Uterus (tissue), 4 donors: ENCODE data around the gene ZC3H18. TPM values are rescaled to one million over a fixed set of nuclear protein-coding genes. Genes with fewer than 3 reads are reported as not detected.

Experiments used
- DNase-seq, 2 donors: peaks; one replicate each; pipeline ENCODE4 v3.0.0-alpha.2; 2019 to 2020
- H3K27ac ChIP-seq, 2 donors: fragments of 200-600 bp; sonication (generic); 1 replicate in 1 of 2; 2 replicates in 1 of 2; pipeline ENCODE4 v1.5.1; 2016 to 2018
- H3K27me3 ChIP-seq, 2 donors: fragments of 200-600 bp; sonication (generic); one replicate each; pipeline ENCODE4 v1.5.1; 2018 to 2019; ENCODE audit warnings: control low read depth in 1 of 2
- H3K36me3 ChIP-seq, 2 donors: fragments of 200-600 bp; sonication (generic); one replicate each; pipeline ENCODE4 v1.5.1; 2019; ENCODE audit warnings: control low read depth in 1 of 2
- H3K4me1 ChIP-seq, 2 donors: fragments of 200-600 bp; sonication (generic); one replicate each; pipeline ENCODE4 v1.5.1; 2018 to 2019; ENCODE audit warnings: control low read depth in 1 of 2
- H3K4me3 ChIP-seq, 2 donors: fragments of 200-600 bp; sonication (generic); 1 replicate in 1 of 2; 2 replicates in 1 of 2; pipeline ENCODE4 v1.5.1; 2018 to 2019; ENCODE audit warnings: mild to moderate bottlenecking in 1 of 2
- H3K9me3 ChIP-seq, 2 donors: fragments of 200-600 bp; sonication (generic); one replicate each; pipeline ENCODE4 v1.5.1; 2019; ENCODE audit warnings: control low read depth in 1 of 2
- CTCF ChIP-seq, 4 experiments: fragments of 200-600 bp in 2 of 4; fragments of 450-650 bp in 2 of 4; sonication (generic) in 2 of 4; IDR thresholded peaks; one replicate each; pipeline ENCODE4 v1.5.1; 2016 to 2019; ENCODE audit warnings: antibody characterized with exemption in 4 of 4, mild to moderate bottlenecking in 2 of 4, moderate library complexity in 1 of 4
- POLR2A ChIP-seq, 2 donors: fragments of 450-650 bp; IDR thresholded peaks; one replicate each; pipeline ENCODE4 v1.6.1; 2016; ENCODE audit warnings: antibody characterized with exemption in 2 of 2, mild to moderate bottlenecking in 1 of 2, moderate library complexity in 1 of 2
- intact Hi-C: fragments of 100-400 bp; cut with DNase I; formaldehyde crosslinking; loops from one replicate; pipeline ENCODE4 v1.15.1; 2023; ENCODE audit warnings: low total_unique reads
- total RNA-seq, 4 donors: library from RNA; depleted of rRNA in 3 of 4; stranded (reverse); fragments of >200 nt in 3 of 4; gene quantifications; one replicate each; pipeline versions ENCODE4 v1.1.0 to v1.2.4, GENCODE V29; 2014 to 2023
- donor health status: DM: yes; HTN: yes; CAD: no.

Gene ZC3H18
- total RNA-seq, 4 donors from 2014 or later = 0.88 to 58.8 (median 9.5) TPM

- TF ChIP-seq CTCF (IDR thresholded peaks at IDR 0.05) (no peak), POLR2A (IDR thresholded peaks at IDR 0.05) (no peak)
- DNase-seq = no peak
- Histone ChIP-seq H3K9me3 (no peaks in the 10 kb centered on the region), H3K27me3 (no peaks in the 10 kb centered on the region), H3K4me3 (no peak overlapping the region), H3K27ac (no peak overlapping the region), H3K4me1 (no peaks in the 10 kb centered on the region), H3K36me3 (no peaks in the 10 kb centered on the region)
- intact Hi-C loops = no loop called here
Observed at GRCh38 chr16:88584676-88585075, 14.5 kb downstream of the ZC3H18 start.

DNA sequence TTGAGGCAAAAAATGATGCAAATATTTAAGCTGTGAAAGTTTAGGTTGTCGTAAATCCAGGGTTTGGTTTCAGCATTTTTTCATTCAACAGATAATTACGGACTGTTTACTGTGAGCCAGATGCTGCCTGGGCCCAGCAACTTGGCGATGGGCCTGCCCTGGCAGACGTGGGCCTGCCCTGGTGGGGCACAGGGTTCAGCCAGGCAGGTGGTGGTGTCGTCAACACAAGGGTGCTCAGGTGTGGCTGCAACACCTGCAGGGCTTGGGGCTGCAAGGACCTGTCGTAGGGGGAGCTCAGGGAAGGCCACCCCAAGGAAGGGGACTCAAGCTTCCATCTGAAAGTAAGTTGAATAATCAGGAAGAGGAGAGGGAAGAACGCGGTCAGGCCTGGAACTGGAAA is 15.1 kb downstream of the ZC3H18 start:
- intact Hi-C loops = no loop called here
- no peak overlapping the region for H3K27ac ChIP-seq
- no peaks in the 10 kb centered on the region for H3K36me3 ChIP-seq
- no peak overlapping the region for H3K4me3 ChIP-seq
- DNase-seq = no peak
- no peak for TF ChIP-seq POLR2A (IDR thresholded peaks at IDR 0.05)
- TF ChIP-seq CTCF (IDR thresholded peaks at IDR 0.05) = no peak
- no peaks in the 10 kb centered on the region for H3K9me3 ChIP-seq
- no peaks in the 10 kb centered on the region for H3K27me3 ChIP-seq
- no peaks in the 10 kb centered on the region for H3K4me1 ChIP-seq

DNA sequence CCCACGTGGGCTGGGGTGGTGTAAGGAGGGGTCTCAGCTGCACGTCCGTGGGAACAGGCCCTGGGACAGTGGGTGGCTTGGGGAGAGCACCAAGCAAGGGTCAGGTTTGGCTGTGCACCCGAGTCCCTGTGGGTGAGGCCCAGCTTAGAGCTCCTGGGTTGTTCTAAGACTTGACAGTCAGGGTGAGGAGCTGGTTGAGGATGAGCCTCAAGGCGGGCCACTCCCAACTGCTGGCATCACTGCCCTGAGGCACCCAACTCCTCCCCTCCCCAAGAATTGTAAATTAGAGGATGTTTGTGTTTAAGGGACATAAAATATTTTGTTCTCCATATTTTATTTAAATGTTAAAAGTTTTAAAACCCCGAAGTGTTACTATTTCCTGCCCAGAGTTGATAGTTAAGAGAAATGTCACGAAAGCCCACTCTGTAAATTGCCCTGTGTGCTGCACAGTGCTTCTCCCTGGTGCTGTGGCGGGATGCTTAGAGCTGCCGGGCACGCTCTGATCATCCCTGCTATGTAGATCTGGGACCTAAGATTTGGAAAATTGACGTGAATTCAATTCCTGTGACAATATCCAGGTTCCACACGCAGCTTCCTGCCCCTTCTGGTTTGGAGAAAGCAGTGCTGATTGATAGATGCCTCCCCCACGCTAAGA is 15.9 kb downstream of the ZC3H18 start:
- intact Hi-C loops = no loop called here
- TF ChIP-seq POLR2A (IDR thresholded peaks at IDR 0.05) (no peak), CTCF (IDR thresholded peaks at IDR 0.05) (no peak)
- Histone ChIP-seq H3K4me1 (no peaks in the 10 kb centered on the region), H3K9me3 (no peaks in the 10 kb centered on the region), H3K27me3 (no peaks in the 10 kb centered on the region), H3K4me3 (no peak overlapping the region), H3K27ac (no peak overlapping the region), H3K36me3 (no peaks in the 10 kb centered on the region)
- no peak for DNase-seq

DNA sequence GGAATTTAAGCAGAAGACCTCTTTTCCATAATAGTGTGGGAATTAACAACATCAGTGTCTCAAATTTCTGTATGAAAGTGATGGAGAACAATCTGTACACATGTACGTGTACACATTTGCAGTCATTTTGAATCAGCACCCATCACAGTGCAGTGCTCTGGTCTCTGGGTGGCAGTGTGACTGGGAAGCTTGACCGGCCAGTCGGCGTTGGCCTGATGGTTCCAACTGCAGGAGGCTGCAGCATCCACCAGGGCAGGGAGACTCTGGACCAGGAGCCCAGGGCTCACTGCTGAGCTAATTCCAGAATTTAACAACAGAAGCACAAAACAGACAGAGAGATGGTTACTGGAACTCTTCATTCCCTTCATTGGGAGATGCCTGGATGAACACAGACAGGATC is 17.9 kb downstream of the ZC3H18 start:
- no peaks in the 10 kb centered on the region for H3K9me3 ChIP-seq
- no peaks in the 10 kb centered on the region for H3K27me3 ChIP-seq
- H3K27ac ChIP-seq = no peak overlapping the region
- no peak overlapping the region for H3K4me3 ChIP-seq
- no peaks in the 10 kb centered on the region for H3K36me3 ChIP-seq
- TF ChIP-seq CTCF (IDR thresholded peaks at IDR 0.05) (no peak), POLR2A (IDR thresholded peaks at IDR 0.05) (no peak)
- H3K4me1 ChIP-seq = no peaks in the 10 kb centered on the region
- intact Hi-C loops = no loop called here
- DNase-seq = no peak

DNA sequence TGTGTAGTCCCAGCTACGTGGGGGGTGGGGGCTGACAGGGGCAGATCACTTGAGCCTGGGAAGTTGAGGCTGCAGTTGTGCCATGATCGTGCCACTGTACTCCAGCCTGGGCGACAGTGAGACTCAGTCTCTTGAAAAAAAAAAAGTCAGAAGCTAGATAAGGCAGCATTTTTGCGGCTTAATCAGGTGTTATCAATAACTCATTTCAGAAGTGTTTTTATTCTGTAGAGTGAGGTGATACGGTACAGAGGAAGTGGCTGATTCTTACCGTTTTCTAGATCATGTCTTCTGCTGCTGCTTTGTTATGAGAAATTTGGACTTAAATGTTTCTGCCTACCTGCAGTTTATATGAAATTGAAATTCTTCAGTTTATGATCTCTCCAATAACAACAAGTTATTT is 18.6 kb downstream of the ZC3H18 start:
- H3K4me3 ChIP-seq = no peak overlapping the region
- H3K27me3 ChIP-seq = no peaks in the 10 kb centered on the region
- no peaks in the 10 kb centered on the region for H3K36me3 ChIP-seq
- no peaks in the 10 kb centered on the region for H3K9me3 ChIP-seq
- no peak overlapping the region for H3K27ac ChIP-seq
- TF ChIP-seq CTCF (IDR thresholded peaks at IDR 0.05) = no peak
- no peak for TF ChIP-seq POLR2A (IDR thresholded peaks at IDR 0.05)
- intact Hi-C loops = no loop called here
- no peaks in the 10 kb centered on the region for H3K4me1 ChIP-seq
- no peak for DNase-seq
